Fibroblast of skin of scalp (primary cell): ENCODE data around the gene NEMP1.
A peak's percentile ranks its signal among the peaks of the same experiment; 100 is the strongest.
"Not testable (repeated sequence)": the region's sequence is repeated elsewhere in the genome, so short reads cannot be mapped to it uniquely, and the experiment has no call there.

Source experiments
- DNase-seq: peaks from one replicate; pipeline ENCODE4 v3.0.0-alpha.2; 2013

The NEMP1 gene

DNA sequence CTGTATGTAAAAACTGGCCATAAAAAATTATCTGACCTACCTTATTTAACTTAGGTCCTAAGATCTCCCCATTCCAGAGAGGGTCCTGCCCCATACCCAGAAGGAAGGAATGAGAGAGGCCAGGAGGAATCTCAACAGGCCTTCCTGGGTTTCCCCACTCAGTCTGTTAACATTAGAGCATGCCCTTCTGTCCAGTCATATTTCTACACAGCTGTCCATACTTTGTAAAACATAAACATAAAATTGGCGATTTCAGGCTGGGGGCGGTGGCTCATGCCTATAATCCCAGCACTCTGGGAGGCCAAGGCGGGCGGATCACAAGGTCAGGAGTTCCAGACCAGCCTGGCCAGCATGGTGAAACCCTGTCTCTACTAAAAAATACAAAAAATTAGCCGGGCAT, 56.3 kb downstream of the NEMP1 start:
- DNase-seq: not testable (repeated sequence)

DNA sequence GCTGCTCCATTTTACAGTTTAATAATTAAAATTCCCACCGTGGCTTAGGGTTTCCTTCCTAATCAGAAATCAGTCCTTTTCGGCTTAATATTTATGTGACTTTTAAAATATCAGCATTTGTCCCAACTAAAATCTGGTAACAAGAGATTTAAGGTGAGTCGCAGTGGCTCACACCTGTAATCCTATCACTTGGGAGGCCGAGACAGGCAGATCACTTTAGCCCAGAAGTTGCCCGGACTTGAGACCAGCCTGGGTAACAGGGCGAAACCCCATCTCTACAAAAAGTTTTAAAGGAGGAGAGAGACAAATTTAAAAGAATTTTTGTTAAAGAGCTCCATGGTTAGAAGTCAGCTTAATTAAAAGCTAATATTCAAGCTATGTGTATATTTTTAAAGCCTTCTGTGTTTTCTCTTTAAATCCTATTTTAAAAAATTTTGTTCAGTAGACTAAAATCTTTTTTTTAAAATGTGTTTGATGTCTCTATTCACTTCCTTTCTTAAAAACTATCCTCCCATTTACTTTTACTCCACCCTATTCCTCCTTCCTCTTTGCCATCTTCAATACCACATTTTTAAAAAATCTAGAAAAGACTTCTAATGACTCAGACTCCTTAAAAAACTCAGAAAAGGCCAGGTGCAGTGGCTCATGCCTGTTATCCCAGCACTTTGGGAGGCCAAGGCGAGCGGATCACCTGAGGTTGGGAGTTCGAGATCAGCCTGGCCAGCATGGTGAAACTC, 58.4 kb downstream of the NEMP1 start:
- DNase-seq: no peak

DNA sequence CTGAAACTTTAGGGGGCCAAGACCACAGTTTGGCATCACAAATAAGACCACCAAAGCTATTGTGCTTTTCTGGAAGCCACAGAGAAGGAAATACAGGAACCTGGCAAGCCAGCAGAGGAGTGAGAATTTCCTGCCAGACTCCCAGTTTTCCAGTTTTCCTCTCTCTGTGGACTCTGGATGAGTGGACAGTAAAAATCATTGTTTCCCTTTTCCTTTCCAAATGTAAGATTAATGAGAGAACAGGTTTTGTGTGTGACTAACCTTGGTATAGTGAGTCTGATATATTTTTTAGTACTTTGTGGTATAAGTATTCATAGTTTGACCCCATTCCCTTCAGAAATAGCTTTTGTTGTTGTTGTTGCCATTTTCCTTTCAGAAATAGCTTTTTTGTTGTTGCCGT, 59.7 kb downstream of the NEMP1 start:
- no peak for DNase-seq

DNA sequence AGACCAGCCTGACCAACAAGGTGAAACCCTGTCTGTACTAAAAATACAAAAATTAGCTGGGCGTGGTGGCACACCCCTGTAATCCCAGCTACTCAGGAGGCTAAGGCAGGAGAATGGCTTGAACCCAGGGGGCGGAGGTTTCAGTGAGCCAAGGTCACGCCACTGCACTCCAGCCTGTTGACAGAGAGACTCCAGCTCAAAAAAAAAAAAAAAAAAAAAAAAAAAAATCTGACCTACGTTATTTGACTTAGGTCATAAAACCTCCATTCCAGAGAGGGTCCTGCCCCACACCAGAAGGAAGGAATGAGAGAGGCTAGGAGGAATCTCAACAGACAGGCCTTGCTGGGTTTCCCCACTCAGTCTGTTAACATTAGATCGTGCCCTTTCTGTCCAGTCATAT, 60.2 kb downstream of the NEMP1 start:
- DNase-seq: not testable (repeated sequence)

DNA sequence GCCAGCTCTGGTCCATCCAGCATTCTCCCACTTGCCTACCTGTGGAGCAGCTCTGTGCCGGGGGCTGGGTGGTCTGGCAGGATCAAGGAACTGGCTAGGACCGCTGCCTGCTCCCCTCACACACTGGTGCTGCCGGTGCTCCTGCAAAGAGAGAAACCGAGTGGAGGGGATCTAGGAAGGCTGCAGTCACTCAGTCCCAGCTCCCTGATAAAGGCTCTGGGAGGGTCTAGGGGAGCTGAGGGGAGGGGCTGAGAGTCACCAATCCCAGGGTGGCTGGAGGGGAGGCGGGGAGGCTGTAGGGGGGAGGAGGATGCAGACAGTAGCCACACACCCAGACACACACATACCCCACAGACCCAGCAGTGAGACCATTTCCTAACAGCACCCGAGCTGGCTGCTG, 62.2 kb downstream of the NEMP1 start, which contains the start of gene TAC3:
TAC3 (minus strand) TSS at position 182 of the 400 bp plus-strand sequence. CDS start 732 bp downstream, outside the sequence.
- no peak for DNase-seq

DNA sequence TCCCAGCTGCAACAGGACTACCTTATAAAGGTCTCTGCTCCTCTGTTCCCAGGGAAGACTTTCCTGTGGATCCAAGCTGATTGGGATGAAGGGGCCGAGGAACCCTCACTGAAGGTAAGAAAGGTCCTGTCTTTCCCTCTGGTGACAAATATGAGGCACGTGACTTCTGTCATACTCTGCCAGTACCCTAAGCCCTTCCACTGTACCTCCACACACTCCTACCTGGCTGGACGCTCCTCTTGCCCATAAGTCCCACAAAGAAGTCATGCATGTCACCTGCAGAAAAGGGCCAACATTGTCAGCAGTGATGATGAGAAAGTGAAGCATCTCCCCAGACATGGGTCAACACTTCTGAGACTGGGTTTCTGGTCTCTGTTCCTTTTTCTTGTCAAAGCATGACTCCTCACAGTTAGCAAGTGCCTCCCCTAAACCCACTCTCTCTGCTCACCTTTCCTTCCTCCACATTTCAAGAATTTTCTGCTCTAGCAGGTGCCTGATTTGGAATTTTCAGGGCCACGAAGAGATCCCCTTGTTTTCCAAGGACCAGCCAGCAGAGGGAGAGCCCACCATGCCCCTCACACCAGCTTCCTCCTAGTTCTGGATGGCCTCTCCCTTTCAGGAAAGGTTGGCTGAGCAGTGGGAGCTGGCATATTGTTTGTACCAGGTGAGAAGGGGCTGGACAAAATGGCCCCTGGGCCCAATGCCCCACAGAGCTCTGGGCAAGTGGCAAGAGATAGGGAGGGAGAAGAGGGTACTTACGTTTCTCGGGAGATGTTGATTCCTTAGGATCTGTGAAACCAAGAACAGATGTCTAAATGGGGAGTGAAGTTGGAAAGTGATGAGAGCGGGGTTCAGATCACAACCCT, 65.8 kb downstream of the NEMP1 start:
- no peak for DNase-seq

DNA sequence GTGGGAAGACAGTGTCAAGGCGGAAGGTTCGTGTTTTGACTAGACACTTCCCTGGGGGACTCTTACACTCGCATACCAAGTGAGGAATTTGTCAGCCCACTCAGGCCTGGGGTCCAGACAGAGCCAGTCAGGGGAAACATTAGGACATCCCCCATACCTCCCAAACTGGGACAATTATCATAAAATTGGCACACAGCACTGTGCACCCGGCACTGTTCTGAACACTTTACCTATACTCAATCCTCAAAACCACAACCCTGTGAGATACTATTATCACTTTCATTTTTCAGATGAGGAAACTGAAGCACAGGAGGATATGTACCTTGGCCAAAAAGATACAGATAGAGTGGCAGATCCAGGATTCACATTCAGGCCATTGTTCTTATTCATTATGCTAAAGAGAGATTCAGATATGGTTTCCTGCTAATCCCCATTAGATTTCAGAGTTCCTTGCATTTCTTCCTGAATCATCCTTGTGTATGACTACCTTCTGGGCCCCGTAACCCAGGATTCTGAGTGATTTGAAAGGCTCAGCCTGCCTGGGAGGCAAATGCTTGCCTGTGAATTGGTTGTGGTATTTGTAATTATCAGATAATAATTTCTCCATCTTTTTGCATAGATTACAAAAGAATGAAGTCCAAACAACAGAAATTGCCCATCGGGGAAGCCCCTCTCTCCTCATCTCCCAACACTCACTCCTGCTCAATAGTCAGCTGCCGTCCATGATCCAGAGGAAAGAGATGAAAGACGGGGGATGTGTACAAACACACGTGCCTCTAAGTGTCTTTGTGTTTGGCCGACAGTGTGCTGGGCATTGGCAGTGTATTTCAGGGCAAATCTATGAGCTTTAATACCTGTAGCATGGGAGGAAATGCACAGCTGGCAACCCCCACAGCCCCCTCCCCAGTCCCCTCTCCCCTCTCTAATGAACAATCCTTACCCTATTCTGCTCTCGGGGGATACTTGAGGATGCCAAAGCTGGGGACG, 66.9 kb downstream of the NEMP1 start:
- no peak for DNase-seq

DNA sequence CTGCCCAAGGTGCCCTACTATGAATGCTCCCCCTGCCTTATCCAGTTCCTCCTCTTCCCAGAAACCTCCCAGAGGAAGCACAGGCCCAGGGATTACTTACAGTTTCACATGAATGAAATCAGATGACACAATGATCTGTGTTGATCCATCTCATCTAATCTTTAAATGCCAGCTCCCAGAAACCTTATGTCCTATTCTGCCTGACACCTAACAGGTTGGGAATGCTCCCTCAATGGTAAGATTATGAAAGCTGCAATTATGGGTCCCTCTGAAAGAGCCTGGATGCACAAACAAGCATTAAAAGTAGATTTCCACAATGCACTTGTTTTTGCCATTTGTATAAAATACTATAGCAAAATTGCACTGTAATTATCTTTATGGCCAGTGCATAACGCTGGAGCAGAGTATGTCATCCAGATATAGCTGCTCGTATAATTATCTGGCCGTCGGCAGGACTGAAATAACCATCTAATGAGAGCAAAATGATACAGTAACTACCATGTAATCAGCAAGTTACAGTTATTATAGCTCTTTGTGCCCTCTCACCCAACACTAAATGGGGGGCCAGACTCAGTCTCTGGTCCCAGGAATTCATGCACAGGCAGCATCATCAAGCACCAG, 67.9 kb downstream of the NEMP1 start:
- no peak for DNase-seq

DNA sequence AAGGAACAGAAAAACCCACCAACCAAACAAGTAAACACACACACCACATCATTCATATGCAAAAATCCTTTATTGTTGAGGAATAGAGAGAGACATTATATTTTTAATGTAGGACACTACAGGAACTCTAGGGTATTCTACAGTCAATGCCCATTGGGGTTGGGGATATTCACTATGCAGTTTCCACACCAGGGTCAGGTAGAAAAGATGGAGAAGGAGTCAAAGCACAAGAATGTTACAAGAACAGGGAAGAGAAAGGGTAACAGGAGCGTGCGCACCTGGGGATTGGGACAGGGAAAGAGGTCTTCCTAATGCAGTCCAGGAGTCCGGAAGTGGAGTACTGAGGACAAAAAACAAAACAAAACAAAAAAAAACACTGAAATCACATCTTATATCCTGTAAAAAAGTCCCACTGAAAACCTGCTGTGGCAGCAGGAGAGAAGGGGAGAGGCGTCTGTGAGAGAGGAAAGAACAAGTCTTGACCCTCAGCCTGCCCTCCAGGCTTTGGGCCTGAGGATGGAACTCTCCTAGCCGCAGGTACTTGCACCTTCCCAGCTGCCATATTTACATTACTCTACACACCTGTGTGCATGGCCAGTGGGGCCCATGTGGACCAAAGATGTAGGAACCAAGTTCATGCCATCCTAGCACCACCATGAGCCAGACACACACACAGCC, 68.5 kb downstream of the NEMP1 start:
- no peak for DNase-seq

DNA sequence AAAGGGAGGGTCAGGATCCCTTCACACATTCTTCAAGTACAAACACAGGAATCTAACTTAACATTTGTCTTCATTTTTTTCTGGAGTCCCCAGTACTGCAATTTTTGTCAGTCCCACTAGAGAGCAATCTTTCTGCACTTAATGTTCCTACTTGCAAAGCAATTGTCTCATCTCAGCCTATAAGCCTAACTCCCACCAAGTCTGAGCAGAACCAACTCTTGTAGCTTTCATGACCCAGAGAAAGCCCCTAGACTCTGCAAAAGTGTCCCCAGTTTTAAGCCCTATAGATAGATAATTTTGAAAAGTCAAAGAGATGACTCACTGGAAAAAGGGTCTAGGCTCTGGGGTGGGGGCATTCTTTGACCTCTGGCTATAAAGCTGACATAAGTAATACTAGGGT, 70.4 kb downstream of the NEMP1 start:
- DNase-seq: peak; percentile 67

DNA sequence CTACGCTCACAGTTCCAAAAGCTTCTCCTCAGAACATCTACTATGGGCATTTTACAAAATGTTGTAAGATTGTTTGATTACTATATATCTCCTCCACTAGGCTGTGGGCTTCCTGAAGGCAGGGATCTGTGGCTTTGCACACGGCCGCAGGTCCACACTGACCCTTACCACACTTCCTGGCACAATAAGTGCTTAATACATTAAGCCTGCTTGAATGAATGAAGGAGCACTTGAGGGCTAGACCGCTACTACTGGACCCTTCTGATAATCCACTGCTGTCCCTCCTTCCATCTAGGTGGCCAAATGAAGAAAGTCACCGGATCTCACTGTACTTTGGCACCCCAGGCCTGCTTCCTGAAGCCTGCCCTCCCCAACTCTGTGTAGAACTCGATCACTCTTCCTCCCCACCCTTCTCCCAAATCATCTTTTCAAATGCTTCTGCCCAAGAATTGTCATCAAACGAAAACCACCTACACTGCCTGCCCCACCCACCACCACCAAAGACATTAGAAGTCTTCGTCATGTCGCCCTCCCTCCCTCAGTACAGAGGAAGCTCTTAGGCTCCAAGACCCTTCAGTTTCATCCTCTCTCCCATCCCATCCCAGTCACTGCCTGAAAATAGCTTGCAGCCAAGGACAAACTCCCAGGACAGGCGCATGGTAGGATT, 71.6 kb downstream of the NEMP1 start:
- DNase-seq: no peak

DNA sequence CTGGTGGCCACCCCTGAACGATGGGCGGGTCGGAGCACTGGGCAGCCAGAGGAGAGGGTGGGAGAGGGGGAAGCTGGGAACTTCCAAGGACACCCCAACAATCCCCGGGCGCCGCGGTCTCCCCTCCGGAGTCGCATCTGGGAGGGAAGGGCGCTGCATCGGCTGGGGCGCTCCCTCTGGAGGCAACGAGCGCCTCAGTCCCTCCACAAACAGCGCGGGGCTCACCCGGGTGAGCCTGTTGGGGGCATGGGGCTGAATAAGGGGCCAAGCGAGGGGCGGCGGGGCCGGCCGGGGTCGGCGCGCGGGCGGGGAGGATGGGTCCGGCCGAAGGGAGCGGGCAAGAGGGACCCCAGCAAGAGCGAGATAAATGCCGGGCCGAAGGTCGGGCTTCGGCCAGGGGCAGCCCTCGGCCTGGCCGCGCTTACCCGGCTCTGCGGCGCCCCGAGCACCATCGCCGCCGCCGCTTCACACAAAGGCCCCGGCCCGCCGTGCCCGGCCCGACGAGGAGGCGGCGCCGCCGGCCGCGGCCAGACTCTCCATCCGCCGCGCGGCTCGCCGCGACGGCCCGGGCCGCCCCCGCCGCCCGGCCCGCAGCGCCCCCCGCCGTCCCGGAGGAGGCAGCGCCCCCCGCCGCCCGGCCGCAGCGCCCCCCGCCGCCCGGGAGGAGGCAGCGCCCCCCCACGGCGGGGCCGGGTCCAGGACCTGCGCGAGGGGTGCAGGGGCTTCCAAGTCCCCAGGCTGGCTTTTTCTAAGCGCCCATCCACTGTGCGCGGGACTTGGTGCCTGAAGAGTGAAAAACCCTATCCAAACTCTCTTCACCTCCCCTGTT, 72.4 kb downstream of the NEMP1 start, which contains the start of gene ZBTB39:
ZBTB39 (minus strand) TSS at position 567 of the 829 bp plus-strand sequence. CDS start 1,629 bp downstream, outside the sequence.
- peak; percentile 75 for DNase-seq
